Midbrain (tissue), 1 donor: Measurements from ENCODE around the gene TIMM10B.
A peak's percentile ranks its signal among the peaks of the same experiment; 100 is the strongest.
"Not testable (repeated sequence)": the region's sequence is repeated elsewhere in the genome, so short reads cannot be mapped to it uniquely, and the experiment has no call there.

ENCODE experiments used
- DNase-seq: peaks from one replicate; lab custom pipeline; 2025; lab: John Stamatoyannopoulos, UW

Gene TIMM10B

GRCh38 chr11:6505577-6506240 lies 24.4 kb downstream of the TIMM10B start:
- DNase-seq: peak; percentile 24

GRCh38 chr11:6516865-6517264 lies 35.6 kb downstream of the TIMM10B start:
- no peak for DNase-seq

- DNase-seq: no peak
Measured at GRCh38 chr11:6520265-6520664, 39.0 kb downstream of the TIMM10B start.

GRCh38 chr11:6521946-6522345 lies 40.6 kb downstream of the TIMM10B start:
- DNase-seq: not testable (repeated sequence)

- DNase-seq: no peak
Measured at GRCh38 chr11:6523253-6523652, 42.0 kb downstream of the TIMM10B start.

GRCh38 chr11:6526411-6527135 lies 45.3 kb downstream of the TIMM10B start:
- DNase-seq: no peak

GRCh38 chr11:6529266-6529665 lies 48.0 kb downstream of the TIMM10B start:
- DNase-seq: no peak

GRCh38 chr11:6530848-6531247 lies 49.5 kb downstream of the TIMM10B start:
- DNase-seq: no peak

GRCh38 chr11:6531267-6531752 lies 50.0 kb downstream of the TIMM10B start:
- peak; percentile 51 for DNase-seq
